Measurements from ENCODE around the gene PCNX1.
"Not testable (repeated sequence)": the region's sequence is repeated elsewhere in the genome, so short reads cannot be mapped to it uniquely, and the experiment has no call there.

The PCNX1 gene

GRCh38 chr14:71003156-71003555 is 95.9 kb downstream of the PCNX1 start:
- Histone ChIP-seq H3K27ac (ENCODE audit: low read depth, low read length) (no peak overlapping the region), H3K9me3 (ENCODE audit: control insufficient read depth in 5 of 5, low read length in 5 of 5) (no peaks in the 10 kb centered on the region), H3K4me1 (ENCODE audit: control insufficient read depth in 5 of 5, insufficient read depth in 5 of 5, low read length in 5 of 5) (no peaks in the 10 kb centered on the region), H3K36me3 (ENCODE audit: control insufficient read depth in 5 of 5, insufficient read depth in 5 of 5, low read length in 5 of 5) (peaks cover 2 to 21% (median 17%) of the 10 kb centered on the region in 5 donors), H3K4me3 (ENCODE audit: low read depth in 1 of 5, low read length in 5 of 5) (no peak overlapping the region), H3K9ac (ENCODE audit: low read length in 5 of 5) (no peak overlapping the region), H3K27me3 (ENCODE audit: control insufficient read depth in 5 of 5, insufficient read depth in 4 of 5, low read length in 5 of 5) (no peaks in the 10 kb centered on the region)

- Histone ChIP-seq H3K27ac (ENCODE audit: low read depth, low read length) (no peak overlapping the region), H3K9ac (ENCODE audit: low read length in 5 of 5) (no peak overlapping the region), H3K27me3 (ENCODE audit: control insufficient read depth in 5 of 5, insufficient read depth in 4 of 5, low read length in 5 of 5) (no peaks in the 10 kb centered on the region), H3K4me1 (ENCODE audit: control insufficient read depth in 5 of 5, insufficient read depth in 5 of 5, low read length in 5 of 5) (no peaks in the 10 kb centered on the region), H3K4me3 (ENCODE audit: low read depth in 1 of 5, low read length in 5 of 5) (no peak overlapping the region), H3K36me3 (ENCODE audit: control insufficient read depth in 5 of 5, insufficient read depth in 5 of 5, low read length in 5 of 5) (peaks cover 2 to 21% (median 17%) of the 10 kb centered on the region in 5 donors), H3K9me3 (ENCODE audit: control insufficient read depth in 5 of 5, low read length in 5 of 5) (no peaks in the 10 kb centered on the region)
These were observed 97.2 kb downstream of the PCNX1 start for GRCh38 chr14:71004481-71004880.

GRCh38 chr14:71005076-71005475 is 97.8 kb downstream of the PCNX1 start:
- H3K27ac ChIP-seq (ENCODE audit: low read depth, low read length): no peak overlapping the region
- H3K4me1 ChIP-seq (ENCODE audit: control insufficient read depth in 5 of 5, insufficient read depth in 5 of 5, low read length in 5 of 5): no peaks in the 10 kb centered on the region
- H3K9ac ChIP-seq (ENCODE audit: low read length in 5 of 5): no peak overlapping the region
- H3K36me3 ChIP-seq (ENCODE audit: control insufficient read depth in 5 of 5, insufficient read depth in 5 of 5, low read length in 5 of 5): peaks cover 2 to 21% (median 17%) of the 10 kb centered on the region in 5 donors
- no peaks in the 10 kb centered on the region for H3K9me3 ChIP-seq (ENCODE audit: control insufficient read depth in 5 of 5, low read length in 5 of 5)
- no peaks in the 10 kb centered on the region for H3K27me3 ChIP-seq (ENCODE audit: control insufficient read depth in 5 of 5, insufficient read depth in 4 of 5, low read length in 5 of 5)
- H3K4me3 ChIP-seq (ENCODE audit: low read depth in 1 of 5, low read length in 5 of 5): no peak overlapping the region

GRCh38 chr14:71006200-71006563 is 98.9 kb downstream of the PCNX1 start:
- peaks cover 8 to 22% (median 18%) of the 10 kb centered on the region in 5 donors for H3K36me3 ChIP-seq (ENCODE audit: control insufficient read depth in 5 of 5, insufficient read depth in 5 of 5, low read length in 5 of 5)
- no peak overlapping the region for H3K27ac ChIP-seq (ENCODE audit: low read depth, low read length)
- H3K27me3 ChIP-seq (ENCODE audit: control insufficient read depth in 5 of 5, insufficient read depth in 4 of 5, low read length in 5 of 5): no peaks in the 10 kb centered on the region
- H3K9me3 ChIP-seq (ENCODE audit: control insufficient read depth in 5 of 5, low read length in 5 of 5): no peaks in the 10 kb centered on the region
- H3K4me1 ChIP-seq (ENCODE audit: control insufficient read depth in 5 of 5, insufficient read depth in 5 of 5, low read length in 5 of 5): no peaks in the 10 kb centered on the region
- no peak overlapping the region for H3K9ac ChIP-seq (ENCODE audit: low read length in 5 of 5)
- no peak overlapping the region for H3K4me3 ChIP-seq (ENCODE audit: low read depth in 1 of 5, low read length in 5 of 5)

- Histone ChIP-seq H3K4me3 (ENCODE audit: low read depth in 1 of 5, low read length in 5 of 5) (no peak overlapping the region), H3K36me3 (ENCODE audit: control insufficient read depth in 5 of 5, insufficient read depth in 5 of 5, low read length in 5 of 5) (peaks cover 15 to 28% (median 17%) of the 10 kb centered on the region in 5 donors), H3K9me3 (ENCODE audit: control insufficient read depth in 5 of 5, low read length in 5 of 5) (no peaks in the 10 kb centered on the region), H3K4me1 (ENCODE audit: control insufficient read depth in 5 of 5, insufficient read depth in 5 of 5, low read length in 5 of 5) (no peaks in the 10 kb centered on the region), H3K27ac (ENCODE audit: low read depth, low read length) (no peak overlapping the region), H3K27me3 (ENCODE audit: control insufficient read depth in 5 of 5, insufficient read depth in 4 of 5, low read length in 5 of 5) (no peaks in the 10 kb centered on the region), H3K9ac (ENCODE audit: low read length in 5 of 5) (no peak overlapping the region)
These were observed 104.2 kb downstream of the PCNX1 start for GRCh38 chr14:71011479-71011878.

- peaks cover 15 to 28% (median 17%) of the 10 kb centered on the region in 5 donors for H3K36me3 ChIP-seq (ENCODE audit: control insufficient read depth in 5 of 5, insufficient read depth in 5 of 5, low read length in 5 of 5)
These were observed 105.6 kb downstream of the PCNX1 start for GRCh38 chr14:71012888-71013287.

GRCh38 chr14:71013551-71014192 is 106.4 kb downstream of the PCNX1 start:
- H3K27me3 ChIP-seq (ENCODE audit: control insufficient read depth in 5 of 5, insufficient read depth in 4 of 5, low read length in 5 of 5): no peaks in the 10 kb centered on the region
- H3K9ac ChIP-seq (ENCODE audit: low read length in 5 of 5): no peak overlapping the region
- H3K27ac ChIP-seq (ENCODE audit: low read depth, low read length): no peak overlapping the region
- peaks cover 15 to 28% (median 17%) of the 10 kb centered on the region in 5 donors for H3K36me3 ChIP-seq (ENCODE audit: control insufficient read depth in 5 of 5, insufficient read depth in 5 of 5, low read length in 5 of 5)
- no peaks in the 10 kb centered on the region for H3K4me1 ChIP-seq (ENCODE audit: control insufficient read depth in 5 of 5, insufficient read depth in 5 of 5, low read length in 5 of 5)
- H3K9me3 ChIP-seq (ENCODE audit: control insufficient read depth in 5 of 5, low read length in 5 of 5): no peaks in the 10 kb centered on the region
- H3K4me3 ChIP-seq (ENCODE audit: low read depth in 1 of 5, low read length in 5 of 5): no peak overlapping the region

More at GRCh38 chr14:71012888-71013287, 105.6 kb downstream of the PCNX1 start:
- no peaks in the 10 kb centered on the region for H3K9me3 ChIP-seq (ENCODE audit: control insufficient read depth in 5 of 5, low read length in 5 of 5)
- no peak overlapping the region for H3K27ac ChIP-seq (ENCODE audit: low read depth, low read length)
- no peaks in the 10 kb centered on the region for H3K27me3 ChIP-seq (ENCODE audit: control insufficient read depth in 5 of 5, insufficient read depth in 4 of 5, low read length in 5 of 5)
- no peak overlapping the region for H3K9ac ChIP-seq (ENCODE audit: low read length in 5 of 5)
- no peaks in the 10 kb centered on the region for H3K4me1 ChIP-seq (ENCODE audit: control insufficient read depth in 5 of 5, insufficient read depth in 5 of 5, low read length in 5 of 5)
- H3K4me3 ChIP-seq (ENCODE audit: low read depth in 1 of 5, low read length in 5 of 5): no peak overlapping the region

- H3K9ac ChIP-seq (ENCODE audit: low read length in 5 of 5); H3K27ac ChIP-seq (ENCODE audit: low read depth, low read length); H3K9me3 ChIP-seq (ENCODE audit: control insufficient read depth in 5 of 5, low read length in 5 of 5); H3K4me3 ChIP-seq (ENCODE audit: low read depth in 1 of 5, low read length in 5 of 5); H3K27me3 ChIP-seq (ENCODE audit: control insufficient read depth in 5 of 5, insufficient read depth in 4 of 5, low read length in 5 of 5); H3K4me1 ChIP-seq (ENCODE audit: control insufficient read depth in 5 of 5, insufficient read depth in 5 of 5, low read length in 5 of 5): not testable (repeated sequence)
- peaks cover 9 to 26% (median 16%) of the 10 kb centered on the region in 5 donors for H3K36me3 ChIP-seq (ENCODE audit: control insufficient read depth in 5 of 5, insufficient read depth in 5 of 5, low read length in 5 of 5)
These were observed 112.7 kb downstream of the PCNX1 start for GRCh38 chr14:71019917-71020316.

- H3K4me1 ChIP-seq (ENCODE audit: control insufficient read depth in 5 of 5, insufficient read depth in 5 of 5, low read length in 5 of 5): no peaks in the 10 kb centered on the region
These were observed 114.2 kb downstream of the PCNX1 start for GRCh38 chr14:71021347-71022011.

GRCh38 chr14:71022012-71022869 is 115.0 kb downstream of the PCNX1 start:
- H3K36me3 ChIP-seq (ENCODE audit: control insufficient read depth in 5 of 5, insufficient read depth in 5 of 5, low read length in 5 of 5): peaks cover 9 to 37% (median 29%) of the 10 kb centered on the region in 5 donors
- no peak overlapping the region for H3K9ac ChIP-seq (ENCODE audit: low read length in 5 of 5)
- H3K27me3 ChIP-seq (ENCODE audit: control insufficient read depth in 5 of 5, insufficient read depth in 4 of 5, low read length in 5 of 5): no peaks in the 10 kb centered on the region
- no peak overlapping the region for H3K27ac ChIP-seq (ENCODE audit: low read depth, low read length)
- no peaks in the 10 kb centered on the region for H3K4me1 ChIP-seq (ENCODE audit: control insufficient read depth in 5 of 5, insufficient read depth in 5 of 5, low read length in 5 of 5)
- no peaks in the 10 kb centered on the region for H3K9me3 ChIP-seq (ENCODE audit: control insufficient read depth in 5 of 5, low read length in 5 of 5)
- no peak overlapping the region for H3K4me3 ChIP-seq (ENCODE audit: low read depth in 1 of 5, low read length in 5 of 5)

More at GRCh38 chr14:71021347-71022011, 114.2 kb downstream of the PCNX1 start:
- Histone ChIP-seq H3K36me3 (ENCODE audit: control insufficient read depth in 5 of 5, insufficient read depth in 5 of 5, low read length in 5 of 5) (peaks cover 9 to 31% (median 26%) of the 10 kb centered on the region in 5 donors), H3K4me3 (ENCODE audit: low read depth in 1 of 5, low read length in 5 of 5) (no peak overlapping the region), H3K9ac (ENCODE audit: low read length in 5 of 5) (no peak overlapping the region), H3K9me3 (ENCODE audit: control insufficient read depth in 5 of 5, low read length in 5 of 5) (no peaks in the 10 kb centered on the region), H3K27ac (ENCODE audit: low read depth, low read length) (no peak overlapping the region), H3K27me3 (ENCODE audit: control insufficient read depth in 5 of 5, insufficient read depth in 4 of 5, low read length in 5 of 5) (no peaks in the 10 kb centered on the region)

Measured in subcutaneous abdominal adipose tissue (tissue), 5 donors.